Measurements from ENCODE around the gene FBXO7. TPM values are rescaled to one million over a fixed set of nuclear protein-coding genes. Genes with fewer than 3 reads are reported as not detected.

FBXO7 gene
- total and polyA plus RNA-seq, 9 of the 15 experiments (the other 6 are each of a cell fraction or from before 2014, with no cell fraction given): 34.0 to 162 (median 85.2) TPM

Other genes starting within 250 kb of the FBXO7 start
- gene SLC5A4, start 219.5 kb upstream of the FBXO7 start, total RNA-seq (2014; rRNA removed): not detected in 2 replicates
- not detected in 2 replicates for gene SLC5A4, start 219.5 kb upstream of the FBXO7 start, total RNA-seq (2014; rRNA removed; fragmentation: Illumina TruSeq; extraction: Trizol)
- not detected in 2 replicates for gene SLC5A4, start 219.5 kb upstream of the FBXO7 start, total RNA-seq (2015; rRNA removed; fragmentation: Illumina TruSeq; extraction: Trizol)
- not detected in 2 replicates for gene SLC5A4, start 219.5 kb upstream of the FBXO7 start, total RNA-seq (2021)
- gene SLC5A4, start 219.5 kb upstream of the FBXO7 start, polyA plus RNA-seq (2011; rRNA removed): not detected in 2 replicates
- not detected in 2 replicates for gene SLC5A4, start 219.5 kb upstream of the FBXO7 start, polyA plus RNA-seq (2014; fragmentation: Illumina TruSeq; extraction: Trizol)
- not detected for gene SLC5A4, start 219.5 kb upstream of the FBXO7 start, polyA plus RNA-seq (2014; fragmentation: Nextera tagmentation; extraction: Ambion mirVana)
- 0.22 TPM in 1 of 2 replicates, not detected in the other for gene SLC5A4, start 219.5 kb upstream of the FBXO7 start, polyA plus RNA-seq (2014; rRNA removed)
- gene RFPL3, start 116.9 kb upstream of the FBXO7 start, total RNA-seq (2014; rRNA removed): not detected in 2 replicates
- gene RFPL3, start 116.9 kb upstream of the FBXO7 start, total RNA-seq (2014; rRNA removed; fragmentation: Illumina TruSeq; extraction: Trizol): not detected in 2 replicates
- not detected in 2 replicates for gene RFPL3, start 116.9 kb upstream of the FBXO7 start, total RNA-seq (2015; rRNA removed; fragmentation: Illumina TruSeq; extraction: Trizol)
- not detected in 2 replicates for gene RFPL3, start 116.9 kb upstream of the FBXO7 start, total RNA-seq (2021)
- not detected in 2 replicates for gene RFPL3, start 116.9 kb upstream of the FBXO7 start, polyA plus RNA-seq (2011; rRNA removed)
- gene RFPL3, start 116.9 kb upstream of the FBXO7 start, polyA plus RNA-seq (2014; fragmentation: Illumina TruSeq; extraction: Trizol): not detected in 2 replicates
- not detected for gene RFPL3, start 116.9 kb upstream of the FBXO7 start, polyA plus RNA-seq (2014; fragmentation: Nextera tagmentation; extraction: Ambion mirVana)
- gene RFPL3, start 116.9 kb upstream of the FBXO7 start, polyA plus RNA-seq (2014; rRNA removed): not detected in 2 replicates
- gene RTCB, start 62.6 kb upstream of the FBXO7 start, total RNA-seq (2014; rRNA removed): 74.7 and 85.7 TPM in 2 replicates
- gene RTCB, start 62.6 kb upstream of the FBXO7 start, total RNA-seq (2014; rRNA removed; fragmentation: Illumina TruSeq; extraction: Trizol): 99.3 and 105 TPM in 2 replicates
- gene RTCB, start 62.6 kb upstream of the FBXO7 start, total RNA-seq (2015; rRNA removed; fragmentation: Illumina TruSeq; extraction: Trizol): 81.9 and 85.4 TPM in 2 replicates
- gene RTCB, start 62.6 kb upstream of the FBXO7 start, total RNA-seq (2021): 80.3 and 81.2 TPM in 2 replicates
- gene RTCB, start 62.6 kb upstream of the FBXO7 start, polyA plus RNA-seq (2011; rRNA removed): 122 and 146 TPM in 2 replicates
- 92.5 and 94.5 TPM in 2 replicates for gene RTCB, start 62.6 kb upstream of the FBXO7 start, polyA plus RNA-seq (2014; fragmentation: Illumina TruSeq; extraction: Trizol)
- gene RTCB, start 62.6 kb upstream of the FBXO7 start, polyA plus RNA-seq (2014; fragmentation: Nextera tagmentation; extraction: Ambion mirVana): 100 to 1,000 TPM in 1 of 2 experiments, 10 to 100 TPM in 1; 92.3 to 269 TPM
- 81.8 and 89.9 TPM in 2 replicates for gene RTCB, start 62.6 kb upstream of the FBXO7 start, polyA plus RNA-seq (2014; rRNA removed)
- not detected in 2 replicates for gene BPIFC, start 10.4 kb upstream of the FBXO7 start, total RNA-seq (2014; rRNA removed)
- not detected in 2 replicates for gene BPIFC, start 10.4 kb upstream of the FBXO7 start, total RNA-seq (2014; rRNA removed; fragmentation: Illumina TruSeq; extraction: Trizol)
- gene BPIFC, start 10.4 kb upstream of the FBXO7 start, total RNA-seq (2015; rRNA removed; fragmentation: Illumina TruSeq; extraction: Trizol): not detected in 2 replicates
- not detected in 2 replicates for gene BPIFC, start 10.4 kb upstream of the FBXO7 start, total RNA-seq (2021)
- gene BPIFC, start 10.4 kb upstream of the FBXO7 start, polyA plus RNA-seq (2011; rRNA removed): not detected in 2 replicates
- gene BPIFC, start 10.4 kb upstream of the FBXO7 start, polyA plus RNA-seq (2014; fragmentation: Illumina TruSeq; extraction: Trizol): not detected in 2 replicates
- gene BPIFC, start 10.4 kb upstream of the FBXO7 start, polyA plus RNA-seq (2014; fragmentation: Nextera tagmentation; extraction: Ambion mirVana): not detected
- gene BPIFC, start 10.4 kb upstream of the FBXO7 start, polyA plus RNA-seq (2014; rRNA removed): not detected in 2 replicates